ENCODE data around the gene DENND1C. TPM values are rescaled to one million over a fixed set of nuclear protein-coding genes. Genes with fewer than 3 reads are reported as not detected.

DENND1C gene
- polyA plus RNA-seq, 1 donor, result 1.2 TPM

DNA sequence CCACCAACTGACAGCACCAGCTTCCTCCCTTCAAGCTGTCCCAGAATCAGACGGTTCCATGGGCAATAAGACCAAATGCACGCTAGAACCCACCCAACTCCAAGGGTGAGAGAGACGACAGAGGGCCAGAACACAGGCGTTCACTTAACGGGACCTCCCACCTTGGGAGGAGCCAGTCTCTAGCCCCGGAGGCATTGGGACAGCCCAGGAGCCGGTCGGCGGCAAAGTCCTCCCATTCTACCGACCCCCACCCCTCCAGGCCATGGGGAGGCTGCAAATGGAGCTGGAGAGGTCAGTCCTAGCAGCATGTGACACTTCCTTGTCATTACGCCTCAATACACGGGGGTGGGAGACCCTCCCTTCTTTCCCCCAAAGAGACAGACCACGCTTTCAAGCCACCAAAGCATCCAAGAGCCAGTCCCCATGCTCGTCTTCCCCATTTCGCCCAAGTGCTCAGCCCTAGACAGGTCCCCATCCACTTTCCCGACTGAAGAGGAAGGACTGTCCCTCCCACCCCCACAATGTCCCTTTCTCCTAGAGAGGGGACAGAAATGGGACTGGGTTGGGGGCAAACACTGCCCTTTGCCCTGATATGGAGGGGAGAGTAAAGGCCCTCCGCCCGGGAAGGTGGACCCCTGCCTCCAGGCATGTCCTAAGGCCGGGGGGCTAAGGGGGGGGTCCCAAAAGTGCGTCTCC is 57.9 kb downstream of the DENND1C start:
- DNase-seq, result no peak

DNA sequence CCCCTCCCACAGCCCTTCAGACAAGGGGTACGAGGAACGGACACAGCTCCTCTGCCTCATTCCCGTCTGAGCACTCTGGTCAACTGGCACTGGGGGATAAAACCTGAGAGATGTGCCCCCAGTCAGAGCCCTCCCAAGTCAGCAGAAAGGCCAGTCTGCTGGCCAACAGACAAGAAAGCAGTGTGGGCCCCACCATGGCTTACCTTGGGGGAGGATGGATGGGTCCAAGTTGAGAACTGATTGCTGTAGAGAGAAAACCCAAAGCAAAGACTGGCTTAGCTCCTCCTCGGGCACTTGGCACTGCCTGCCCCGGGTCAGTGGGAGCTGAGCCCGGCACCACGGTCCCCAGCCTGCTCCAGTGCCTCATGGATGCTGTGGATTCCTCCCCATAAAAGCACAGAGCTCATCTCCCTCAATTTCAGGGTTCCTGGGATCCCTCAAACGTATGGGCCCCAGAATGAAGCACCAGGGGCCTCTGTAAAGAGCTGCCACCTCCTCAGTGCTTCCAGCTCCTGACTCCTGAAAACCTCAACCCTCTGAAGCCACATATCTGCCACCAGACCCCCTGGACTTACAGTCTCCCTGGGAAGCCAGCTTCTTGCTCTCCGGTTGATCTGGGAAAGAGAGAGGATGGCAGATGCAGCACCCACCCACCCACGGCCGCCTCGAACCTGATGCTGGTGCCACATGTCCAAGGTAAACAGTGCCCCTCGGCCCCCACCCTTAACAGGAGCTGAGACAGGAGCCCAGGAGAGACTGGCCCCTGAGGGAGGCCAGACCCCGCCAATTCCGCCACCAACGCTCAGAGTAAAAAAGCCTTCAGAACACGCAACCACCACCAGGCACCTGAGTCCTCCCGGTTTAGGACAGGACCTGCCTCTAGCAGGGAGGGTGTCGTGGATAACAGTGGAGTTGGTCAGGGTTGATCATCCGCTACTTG is 60.2 kb downstream of the DENND1C start:
- DNase-seq, result no peak

DNA sequence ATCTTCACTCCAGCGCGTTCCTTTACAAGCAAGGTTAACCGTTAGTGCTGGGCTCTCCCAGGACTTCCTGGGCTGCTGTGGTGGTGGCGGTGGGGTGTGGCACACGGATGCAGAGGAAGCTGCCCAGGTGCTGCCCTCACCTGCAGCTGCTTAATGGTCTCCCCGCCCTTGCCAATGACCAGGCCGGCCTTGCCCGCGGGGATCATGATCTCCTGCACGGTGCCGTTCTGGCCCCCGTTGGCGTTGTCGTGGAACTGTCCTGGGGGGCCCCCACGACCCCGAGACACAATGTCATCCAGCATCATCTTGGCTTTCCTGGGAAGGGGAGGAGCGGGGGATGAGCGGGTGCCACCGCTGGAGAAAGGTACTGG is 63.0 kb downstream of the DENND1C start:
- DNase-seq, result no peak

DNA sequence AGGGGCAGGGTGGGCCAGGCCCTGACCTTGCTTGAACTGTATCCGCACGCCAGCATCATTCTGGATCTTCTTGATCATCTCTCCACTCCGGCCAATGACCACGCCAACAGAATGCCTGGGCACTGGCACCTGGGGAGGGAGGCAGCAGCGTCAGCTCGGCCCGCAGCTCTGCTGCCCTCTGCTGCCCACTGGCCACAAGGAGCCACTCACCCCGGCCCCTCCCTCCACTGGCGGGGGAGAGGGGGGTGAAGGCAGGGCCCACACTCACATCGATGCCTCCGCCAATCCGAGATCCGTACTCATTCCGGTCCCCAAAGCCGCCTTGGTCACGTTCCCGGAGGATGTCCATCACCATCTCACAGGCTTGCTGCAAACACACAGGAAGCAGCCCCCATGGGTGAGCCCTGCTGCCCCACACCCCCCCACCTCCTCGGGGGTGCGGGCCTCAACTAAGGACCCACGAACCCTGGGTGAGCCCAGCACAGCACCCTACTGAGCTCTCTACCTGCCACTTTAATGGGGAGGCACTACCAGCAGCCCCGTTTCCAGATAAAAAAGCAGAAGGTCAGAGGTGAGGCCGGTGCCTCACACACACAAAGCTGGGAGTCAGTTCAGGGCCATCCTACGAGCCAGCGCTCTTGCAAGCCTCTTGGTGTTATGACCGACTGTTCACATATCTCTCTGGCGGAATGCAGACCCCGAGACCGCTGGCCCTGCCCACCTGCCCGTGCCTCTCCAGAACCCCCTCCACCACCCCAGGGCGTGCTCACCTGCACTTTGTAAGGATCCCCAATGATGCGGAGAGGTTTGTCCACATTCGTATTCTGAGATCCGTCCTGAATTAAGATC is 63.6 kb downstream of the DENND1C start:
- DNase-seq, result no peak

Other genes starting within 250 kb of the DENND1C start
- gene MLLT1, start 201.8 kb downstream of the DENND1C start, polyA plus RNA-seq (ENCODE audit: insufficient read length), result 52.9 TPM
- gene ACER1, start 148.2 kb downstream of the DENND1C start, polyA plus RNA-seq (ENCODE audit: insufficient read length), result not detected
- 63.1 TPM for gene CLPP, start 120.3 kb downstream of the DENND1C start, polyA plus RNA-seq (ENCODE audit: insufficient read length)
- gene ALKBH7, start 109.0 kb downstream of the DENND1C start, polyA plus RNA-seq (ENCODE audit: insufficient read length), result 114 TPM
- 0.80 TPM for gene PSPN, start 105.9 kb downstream of the DENND1C start, polyA plus RNA-seq (ENCODE audit: insufficient read length)
- gene GTF2F1, start 88.6 kb downstream of the DENND1C start, polyA plus RNA-seq (ENCODE audit: insufficient read length), result 76.4 TPM
- 213 TPM for gene KHSRP, start 57.0 kb downstream of the DENND1C start, polyA plus RNA-seq (ENCODE audit: insufficient read length)
- gene SLC25A41, start 48.0 kb downstream of the DENND1C start, polyA plus RNA-seq (ENCODE audit: insufficient read length), result 0.41 TPM
- gene SLC25A23, start 22.0 kb downstream of the DENND1C start, polyA plus RNA-seq (ENCODE audit: insufficient read length), result 35.8 TPM
- gene CRB3, start 17.5 kb downstream of the DENND1C start, polyA plus RNA-seq (ENCODE audit: insufficient read length), result 0.18 TPM
- gene TUBB4A, start 20.5 kb upstream of the DENND1C start, polyA plus RNA-seq (ENCODE audit: insufficient read length), result 0.49 TPM
- gene TNFSF9, start 49.2 kb upstream of the DENND1C start, polyA plus RNA-seq (ENCODE audit: insufficient read length), result 0.58 TPM
- not detected for gene CD70, start 109.4 kb upstream of the DENND1C start, polyA plus RNA-seq (ENCODE audit: insufficient read length)
- gene TNFSF14, start 188.4 kb upstream of the DENND1C start, polyA plus RNA-seq (ENCODE audit: insufficient read length), result 0.26 TPM
- 60.1 TPM for gene C3, start 238.9 kb upstream of the DENND1C start, polyA plus RNA-seq (ENCODE audit: insufficient read length)

All from hindlimb muscle (tissue), 1 donor.